ENCODE results near the gene CTNNAL1.
A peak's percentile ranks its signal among the peaks of the same experiment; 100 is the strongest.
"Not testable (repeated sequence)": the region's sequence is repeated elsewhere in the genome, so short reads cannot be mapped to it uniquely, and the experiment has no call there.

CTNNAL1 gene, protein sequence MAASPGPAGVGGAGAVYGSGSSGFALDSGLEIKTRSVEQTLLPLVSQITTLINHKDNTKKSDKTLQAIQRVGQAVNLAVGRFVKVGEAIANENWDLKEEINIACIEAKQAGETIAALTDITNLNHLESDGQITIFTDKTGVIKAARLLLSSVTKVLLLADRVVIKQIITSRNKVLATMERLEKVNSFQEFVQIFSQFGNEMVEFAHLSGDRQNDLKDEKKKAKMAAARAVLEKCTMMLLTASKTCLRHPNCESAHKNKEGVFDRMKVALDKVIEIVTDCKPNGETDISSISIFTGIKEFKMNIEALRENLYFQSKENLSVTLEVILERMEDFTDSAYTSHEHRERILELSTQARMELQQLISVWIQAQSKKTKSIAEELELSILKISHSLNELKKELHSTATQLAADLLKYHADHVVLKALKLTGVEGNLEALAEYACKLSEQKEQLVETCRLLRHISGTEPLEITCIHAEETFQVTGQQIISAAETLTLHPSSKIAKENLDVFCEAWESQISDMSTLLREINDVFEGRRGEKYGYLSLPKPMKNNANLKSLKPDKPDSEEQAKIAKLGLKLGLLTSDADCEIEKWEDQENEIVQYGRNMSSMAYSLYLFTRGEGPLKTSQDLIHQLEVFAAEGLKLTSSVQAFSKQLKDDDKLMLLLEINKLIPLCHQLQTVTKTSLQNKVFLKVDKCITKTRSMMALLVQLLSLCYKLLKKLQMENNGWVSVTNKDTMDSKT
- total RNA-seq: 12.1 to 47.1 (median 29.1) reads per million in 18 experiments

DNA sequence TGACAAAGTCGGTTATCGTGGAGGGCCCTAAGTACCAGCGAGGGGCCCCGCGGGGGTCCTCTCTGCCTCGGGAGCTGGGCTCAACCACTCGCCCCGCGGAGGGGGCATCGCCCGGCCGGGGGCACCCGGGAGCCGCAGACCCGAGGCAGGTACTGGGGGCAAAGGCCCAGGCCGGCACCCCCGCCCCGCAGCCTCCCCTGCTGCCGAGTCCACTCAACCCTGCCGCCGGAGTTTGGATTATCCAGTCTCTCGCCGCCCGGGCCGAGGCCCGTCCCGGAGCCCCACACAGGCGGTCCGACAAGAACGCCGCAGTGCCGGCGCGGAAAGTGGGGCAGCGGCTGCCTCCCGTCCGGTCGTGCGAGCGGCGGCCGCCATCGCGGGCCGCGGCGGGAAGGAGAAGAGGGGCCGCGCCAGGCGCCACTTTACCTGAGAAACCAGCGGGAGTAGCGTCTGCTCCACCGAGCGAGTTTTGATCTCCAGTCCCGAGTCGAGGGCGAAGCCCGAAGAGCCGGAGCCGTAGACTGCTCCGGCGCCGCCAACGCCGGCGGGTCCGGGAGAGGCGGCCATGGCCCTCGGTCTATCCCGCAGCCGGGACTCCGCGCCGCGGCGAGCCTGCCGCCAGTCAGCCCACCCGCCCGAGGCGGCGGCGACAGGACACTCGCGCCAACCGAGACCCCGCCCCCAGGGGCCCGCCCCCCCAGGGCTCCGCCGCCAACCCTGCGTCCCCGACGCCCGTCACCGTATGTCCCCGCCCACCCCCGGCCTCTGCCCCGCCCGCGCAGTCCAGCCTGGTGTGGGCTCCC is at the start of gene CTNNAL1:
CTNNAL1 (minus strand) TSS at position 624 of the 803 bp plus-strand sequence; CDS start at position 567, 57 bp downstream.
- peak; percentile 61 to 74 for DNase-seq

DNA sequence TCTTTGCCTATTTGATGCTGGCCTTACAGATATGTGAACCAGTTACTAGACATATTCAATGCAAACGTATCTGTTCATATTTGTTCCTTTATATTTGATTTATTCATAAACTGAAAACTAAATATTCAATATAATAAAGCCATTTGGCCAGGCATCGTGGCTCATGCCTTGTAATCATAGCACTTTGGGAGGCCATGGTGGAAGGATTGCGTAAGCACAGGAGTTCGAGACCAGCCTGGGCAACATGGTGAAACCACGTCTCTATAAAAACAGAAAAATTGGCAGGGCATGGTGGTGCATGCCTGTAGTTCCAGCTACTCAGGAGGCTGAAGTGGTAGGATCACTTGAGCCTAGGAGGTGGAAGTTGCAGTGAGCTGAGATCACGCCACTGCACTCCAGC is 49.2 kb upstream of the CTNNAL1 start:
- DNase-seq: no peak

DNA sequence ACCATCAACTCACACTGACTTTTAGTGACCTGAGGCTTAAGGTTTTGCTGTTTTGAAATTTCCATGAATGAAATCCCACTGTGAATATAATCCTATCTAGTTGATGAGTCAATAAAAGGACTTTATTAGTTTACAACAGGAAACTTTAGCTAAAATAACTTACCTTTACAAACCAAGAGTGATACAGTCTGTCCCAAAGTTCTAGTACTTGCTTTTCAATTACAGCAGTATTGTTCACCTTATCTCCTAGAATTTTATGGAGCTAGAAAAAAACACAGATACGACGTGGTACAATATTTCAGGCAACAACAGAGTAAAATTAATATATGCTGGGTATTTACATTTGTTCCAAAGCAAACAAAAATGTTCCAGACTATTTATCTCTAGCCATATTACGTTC is 46.9 kb upstream of the CTNNAL1 start:
- DNase-seq: no peak

DNA sequence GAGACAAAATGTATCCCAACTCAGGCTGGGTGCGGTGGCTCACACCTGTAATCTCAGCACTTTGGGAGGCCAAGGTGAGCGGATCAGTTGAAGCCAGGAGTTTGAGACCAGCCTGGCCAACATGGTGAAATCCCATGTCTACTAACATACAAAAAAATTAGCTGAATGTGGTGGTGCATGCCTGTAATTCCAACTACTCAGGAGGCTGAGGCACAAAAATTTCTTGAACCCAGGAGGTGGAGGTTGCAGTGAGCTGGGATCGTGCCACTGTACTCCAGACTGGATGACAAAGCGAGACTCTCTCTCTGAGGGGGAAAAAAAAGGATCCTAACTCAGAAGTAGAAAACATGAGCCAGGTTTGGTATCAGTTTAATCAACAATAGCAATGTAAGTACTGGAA is 39.8 kb upstream of the CTNNAL1 start:
- not testable (repeated sequence) for DNase-seq

DNA sequence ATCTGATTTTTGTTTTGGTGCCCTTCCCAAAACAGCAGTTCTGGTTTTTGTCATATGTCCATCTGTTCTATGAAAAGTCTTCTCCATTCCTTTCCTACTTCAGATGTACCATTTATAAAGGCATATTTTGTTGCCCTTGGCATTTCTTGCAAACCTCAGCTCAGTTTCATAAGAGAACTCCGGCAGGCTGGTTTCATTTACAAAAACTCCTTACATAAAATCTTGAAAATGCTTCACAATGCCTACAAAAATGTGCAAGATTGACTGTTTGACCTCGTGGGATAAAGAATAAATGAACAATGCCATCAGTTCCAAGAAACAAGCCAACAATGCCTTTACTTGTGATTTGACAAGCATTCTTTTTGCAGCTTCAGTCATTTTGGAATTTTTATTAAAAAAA is 39.1 kb upstream of the CTNNAL1 start:
- no peak for DNase-seq

DNA sequence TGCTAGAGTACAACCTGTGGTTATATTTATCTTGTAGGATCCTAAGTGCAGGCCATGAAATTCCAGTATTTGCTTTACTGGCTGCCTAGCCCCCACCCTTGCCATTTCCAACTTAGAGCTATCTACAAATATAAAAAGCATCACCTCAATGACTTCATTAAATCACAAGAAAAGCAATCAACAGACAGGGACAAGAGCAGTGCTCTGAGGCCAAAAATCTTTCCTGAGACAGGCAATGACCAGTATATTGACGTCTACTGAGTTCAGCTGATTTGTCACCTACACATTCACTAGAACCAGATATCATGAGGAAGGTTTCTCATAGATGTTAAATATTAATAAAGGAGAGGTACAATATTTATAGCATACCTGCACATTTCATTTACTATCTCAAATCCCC is 38.4 kb upstream of the CTNNAL1 start:
- DNase-seq: no peak

DNA sequence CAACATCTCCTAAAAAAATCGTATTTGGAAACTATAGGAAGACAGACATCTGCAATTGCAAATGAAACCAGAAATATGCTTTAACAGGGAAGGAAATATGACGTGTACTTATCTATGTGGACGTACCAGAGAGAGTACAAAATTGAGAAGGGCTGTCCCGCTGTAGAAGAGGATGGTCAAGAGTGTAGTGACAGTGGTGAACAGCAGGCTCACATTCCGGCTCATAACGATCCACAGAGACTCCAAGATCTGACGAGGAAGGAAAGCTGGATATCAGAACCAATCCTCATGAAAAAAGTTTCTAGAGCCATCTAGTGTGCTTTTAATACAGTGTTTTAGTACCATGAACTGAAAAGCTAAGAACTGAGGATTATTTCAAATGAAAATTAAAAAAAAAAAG is 37.1 kb upstream of the CTNNAL1 start:
- DNase-seq: no peak

DNA sequence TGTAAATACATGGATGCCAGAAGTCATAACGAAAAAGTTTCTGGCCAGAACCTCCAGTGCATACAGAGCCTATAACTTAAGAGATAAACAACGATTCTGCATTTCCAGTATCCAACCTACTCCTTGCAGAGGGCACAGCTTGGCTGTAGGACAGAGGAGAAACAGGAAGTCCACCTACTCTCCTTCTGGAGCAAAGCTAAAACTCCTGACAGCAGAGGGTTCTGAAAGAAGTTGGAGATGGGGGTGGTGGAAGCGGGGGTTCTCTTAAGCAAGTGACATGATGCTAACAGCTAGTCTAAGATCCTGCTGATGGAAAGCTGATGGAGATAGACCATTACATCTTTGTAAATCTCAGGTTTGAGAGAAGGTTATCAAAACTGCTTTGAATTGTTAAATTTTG is 35.5 kb upstream of the CTNNAL1 start:
- peak; percentile 36 to 65 for DNase-seq

DNA sequence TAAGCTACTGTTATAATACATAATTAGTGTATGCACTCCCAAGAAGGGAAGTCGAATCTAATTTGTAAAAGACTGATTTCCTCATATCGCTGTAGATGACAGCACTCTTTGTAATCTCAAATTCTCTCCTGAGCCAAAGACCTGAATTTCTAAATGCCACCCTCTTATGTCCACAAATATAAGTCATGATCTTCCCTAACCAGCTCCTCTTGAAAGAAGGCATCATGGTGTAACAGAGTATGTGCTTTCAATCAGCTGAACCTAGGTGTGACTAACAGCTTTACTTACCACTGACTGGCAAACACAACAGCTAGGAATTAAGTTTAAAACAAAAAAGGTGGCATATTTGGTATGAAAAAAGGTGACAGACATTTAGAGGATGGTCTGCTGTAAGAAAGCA is 34.0 kb upstream of the CTNNAL1 start:
- DNase-seq: peak in 1 of 2 donors; percentile 6

DNA sequence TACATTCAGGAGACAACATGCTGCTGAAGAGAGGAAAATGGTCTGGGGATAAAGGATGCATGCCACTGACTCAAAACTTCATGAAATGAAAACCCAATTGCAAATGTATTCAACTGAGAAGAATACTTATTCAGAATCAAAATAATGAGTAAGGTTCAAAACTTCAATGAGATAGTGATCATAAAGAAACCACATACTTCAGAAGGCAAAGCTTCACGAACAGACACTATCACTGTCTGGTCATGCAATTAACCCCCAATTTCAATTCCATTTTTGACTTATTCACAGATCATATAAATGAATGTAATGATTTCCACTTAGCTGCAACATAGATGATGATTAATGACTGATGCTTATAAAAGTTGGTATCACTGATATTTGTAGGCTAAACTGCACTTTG is 33.0 kb upstream of the CTNNAL1 start:
- DNase-seq: no peak

DNA sequence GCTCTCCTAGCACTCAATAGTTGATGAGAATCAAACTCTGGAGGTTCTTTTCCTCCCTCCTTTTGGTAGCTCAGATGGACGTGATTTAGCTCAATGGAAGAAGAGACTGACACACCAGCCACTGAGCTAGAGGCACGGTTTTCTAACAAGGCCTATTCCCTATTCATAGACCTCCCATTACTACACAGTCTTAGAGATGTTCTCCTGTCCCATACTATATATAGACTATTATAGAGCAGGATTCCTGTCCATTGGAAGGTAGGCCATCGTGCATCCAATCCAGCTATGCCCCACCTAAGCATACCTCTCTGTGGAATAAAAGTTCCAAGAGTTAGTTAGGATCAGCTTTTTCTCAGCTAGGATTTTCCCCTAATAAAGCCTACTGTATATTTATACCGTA is 30.3 kb upstream of the CTNNAL1 start:
- DNase-seq: no peak

DNA sequence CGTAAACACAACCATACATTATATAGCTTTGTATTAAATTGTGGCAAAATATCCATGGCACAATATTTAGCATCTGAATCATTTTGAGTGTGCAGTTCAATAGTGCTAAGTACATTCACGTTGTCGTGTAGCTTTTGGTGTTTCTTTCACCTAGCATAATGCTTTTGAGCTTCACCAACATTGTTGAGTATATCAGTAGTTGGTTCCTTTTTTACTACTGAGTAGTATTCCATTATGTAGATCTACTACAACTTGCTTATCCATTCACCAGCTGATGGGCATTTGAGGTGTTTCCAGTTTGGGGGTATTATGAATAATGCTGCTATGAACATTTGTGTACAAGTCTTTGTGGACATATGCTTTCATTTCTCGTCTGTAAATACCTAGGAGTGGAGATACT is 27.3 kb upstream of the CTNNAL1 start:
- no peak for DNase-seq

DNA sequence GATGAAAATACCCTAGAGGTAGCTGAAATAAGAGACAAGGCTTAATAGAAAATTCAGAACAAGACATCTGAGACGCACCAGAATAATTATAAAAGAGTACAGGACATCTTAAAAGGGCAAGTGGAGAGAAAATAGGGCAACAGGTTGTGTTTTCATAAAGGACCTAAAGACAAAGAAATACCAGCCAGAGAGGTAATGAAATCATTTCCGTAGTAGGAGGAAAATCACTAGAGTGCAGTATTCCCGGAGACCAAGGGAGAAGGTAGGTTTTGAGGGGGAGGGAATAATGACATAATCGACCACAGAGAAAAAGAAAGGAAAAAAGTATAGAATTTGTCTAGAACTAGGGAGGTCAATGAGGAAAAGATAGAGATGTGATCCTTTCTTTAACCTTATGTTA is 26.2 kb upstream of the CTNNAL1 start:
- DNase-seq: no peak

DNA sequence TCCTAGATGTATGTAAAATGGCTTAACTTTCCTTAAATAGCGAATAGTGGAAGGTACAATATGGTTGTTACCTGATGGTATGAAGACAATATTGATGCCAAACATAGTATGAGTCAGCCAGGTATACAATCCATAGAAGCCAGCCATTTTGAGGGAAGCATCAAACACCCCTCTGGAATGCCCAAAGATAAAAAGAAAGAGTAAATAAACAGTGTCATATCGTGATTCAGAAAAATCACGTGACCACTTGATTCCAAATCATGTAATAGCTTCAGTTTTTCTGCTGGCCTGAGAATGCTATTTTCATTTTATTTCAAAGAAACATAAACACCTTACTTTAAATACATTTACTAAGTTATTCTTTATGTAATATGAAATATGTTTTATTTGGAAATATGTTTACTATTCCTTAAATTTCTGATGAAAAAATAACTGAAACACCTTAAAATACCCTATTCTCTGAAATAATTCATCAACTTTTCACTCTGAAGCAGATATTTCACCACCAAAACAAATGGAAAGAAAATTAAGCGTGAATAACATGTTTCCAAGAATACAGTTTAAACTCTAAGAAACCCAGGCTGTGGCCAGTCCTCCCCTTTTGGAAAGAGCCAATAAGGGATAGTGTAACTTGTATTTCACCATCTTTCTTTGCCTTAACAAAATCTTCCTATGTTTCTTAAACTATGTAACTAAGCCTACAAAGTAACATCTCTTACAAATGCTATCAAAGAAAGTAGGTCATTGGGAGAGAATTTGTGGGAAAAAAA is 24.8 kb upstream of the CTNNAL1 start:
- DNase-seq: no peak

DNA sequence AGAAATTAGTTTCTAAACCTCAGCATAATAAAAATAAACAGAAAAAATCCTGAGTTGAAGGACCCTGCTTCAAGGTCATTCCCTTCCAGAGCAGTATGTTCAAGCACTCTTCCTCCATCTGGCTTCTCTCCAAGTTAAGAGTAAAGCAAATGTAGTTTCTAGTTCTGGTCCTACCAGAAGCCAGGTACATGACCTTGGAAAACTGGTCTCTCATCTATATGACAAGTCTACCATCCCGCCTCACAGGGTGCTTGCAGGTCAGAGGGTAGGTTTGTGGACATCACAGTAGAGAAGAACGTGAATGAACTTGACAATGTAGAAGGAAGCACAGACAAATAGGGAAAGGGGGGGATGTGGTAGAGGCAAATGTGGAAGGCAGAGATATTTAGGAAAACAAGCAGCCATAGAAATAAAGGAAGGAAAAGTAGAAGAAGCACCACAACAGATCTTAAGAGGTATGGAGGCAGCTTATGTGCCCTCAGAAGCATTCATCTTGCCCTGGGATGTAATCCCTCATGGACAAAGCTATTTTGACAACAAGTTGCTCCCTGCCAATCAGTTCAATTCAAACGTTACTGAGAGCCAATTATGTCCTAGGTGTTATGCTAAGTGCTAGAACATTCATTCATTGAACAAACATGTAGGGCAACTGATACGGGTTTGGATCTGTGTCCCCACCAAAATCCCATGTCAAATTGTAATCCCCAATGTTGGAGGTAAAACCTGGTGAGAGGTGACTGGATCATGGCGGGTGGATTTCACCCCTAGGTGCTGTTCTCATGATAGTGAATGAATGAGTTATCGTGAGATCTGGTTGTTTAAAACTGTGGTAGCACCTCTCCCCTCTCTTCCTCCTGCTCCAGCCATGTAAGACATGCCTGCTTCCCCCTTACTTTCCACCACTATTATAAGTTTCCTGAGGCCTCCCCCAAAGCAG is 23.7 kb upstream of the CTNNAL1 start:
- no peak for DNase-seq

DNA sequence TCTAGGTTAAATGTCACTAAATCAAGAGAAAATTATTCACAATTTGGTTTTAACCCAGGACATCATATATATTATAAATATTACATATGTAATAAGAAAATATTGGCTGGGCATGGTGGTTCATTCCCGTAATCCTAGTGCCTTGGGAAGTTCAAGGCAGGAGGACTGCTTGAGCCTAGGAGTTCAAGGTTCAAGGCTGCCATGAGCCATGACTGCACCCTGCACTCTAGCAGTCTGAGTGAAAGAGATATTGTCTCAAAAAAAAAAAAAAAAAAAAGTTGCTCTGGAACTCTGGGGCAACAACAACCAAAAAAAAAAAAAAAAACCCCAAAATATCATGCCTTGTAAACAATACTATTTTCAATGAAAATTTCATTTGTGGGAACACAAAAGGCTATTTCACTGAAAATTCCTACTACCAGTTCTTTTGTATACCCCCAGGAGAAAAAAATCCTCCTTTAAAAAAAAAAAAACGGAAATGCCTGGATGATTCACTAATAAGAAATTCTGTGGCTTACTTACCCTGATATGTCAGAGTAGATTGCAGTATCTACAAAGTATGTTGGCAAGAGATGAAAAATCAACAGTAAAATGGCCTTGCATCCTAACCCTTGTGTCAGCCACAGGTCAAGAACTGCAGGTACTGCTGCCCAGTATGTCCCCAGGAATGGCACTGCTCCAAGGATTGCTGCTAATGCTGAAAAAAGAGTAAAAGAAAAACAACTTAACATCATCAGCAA is 22.6 kb upstream of the CTNNAL1 start:
- no peak for DNase-seq

DNA sequence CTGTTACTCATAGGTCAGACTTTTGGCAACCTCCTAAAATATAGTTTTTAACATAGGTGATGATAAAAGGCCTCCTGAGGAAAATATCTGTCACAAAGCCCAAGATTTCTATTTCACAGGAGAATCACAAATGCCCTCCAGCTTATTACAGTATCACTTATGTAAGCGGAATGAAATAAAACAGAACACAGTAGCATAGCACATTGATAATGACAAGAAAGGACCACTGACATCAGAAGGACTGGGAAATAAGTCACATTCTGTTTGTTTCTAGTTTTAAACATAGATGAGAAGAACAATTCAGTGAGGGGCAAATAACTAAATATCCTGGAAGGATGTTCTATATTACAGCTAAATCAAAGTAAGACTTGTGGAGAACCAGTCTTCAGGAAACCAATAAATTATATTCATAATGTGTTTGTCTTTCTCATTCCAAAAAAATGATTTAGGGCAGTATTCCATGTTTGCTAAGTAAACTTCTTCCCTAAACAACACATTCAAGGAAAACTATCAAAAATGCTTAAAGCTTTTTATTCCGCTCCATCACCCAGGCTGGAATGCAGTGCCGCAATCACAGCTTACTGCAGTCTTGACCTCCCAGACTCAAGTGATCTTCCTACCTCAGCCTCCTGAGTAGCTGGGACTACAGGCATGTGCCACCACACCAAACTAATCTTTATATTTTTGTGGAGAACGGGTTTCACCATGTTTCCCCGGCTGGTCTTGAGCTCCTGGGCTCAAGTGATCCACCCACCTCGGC is 20.8 kb upstream of the CTNNAL1 start:
- no peak for DNase-seq

DNA sequence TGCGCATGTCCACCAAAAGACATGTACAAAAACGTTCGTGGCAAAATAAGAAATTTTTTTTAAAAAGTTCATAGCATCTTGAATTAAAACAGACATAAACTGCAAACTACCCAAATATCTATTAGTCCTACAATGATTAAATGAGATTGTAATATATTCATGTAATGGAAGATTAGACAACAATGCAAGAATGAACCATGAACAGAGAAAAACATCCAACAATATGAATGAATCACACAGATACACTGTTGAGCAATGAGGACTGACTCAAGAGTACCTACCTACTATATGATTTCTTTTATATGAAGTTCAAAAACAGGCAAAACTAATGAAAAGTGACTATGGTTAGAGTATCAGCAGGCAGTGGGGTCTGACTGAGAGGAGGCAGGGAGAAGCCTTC is 17.9 kb upstream of the CTNNAL1 start:
- no peak for DNase-seq

DNA sequence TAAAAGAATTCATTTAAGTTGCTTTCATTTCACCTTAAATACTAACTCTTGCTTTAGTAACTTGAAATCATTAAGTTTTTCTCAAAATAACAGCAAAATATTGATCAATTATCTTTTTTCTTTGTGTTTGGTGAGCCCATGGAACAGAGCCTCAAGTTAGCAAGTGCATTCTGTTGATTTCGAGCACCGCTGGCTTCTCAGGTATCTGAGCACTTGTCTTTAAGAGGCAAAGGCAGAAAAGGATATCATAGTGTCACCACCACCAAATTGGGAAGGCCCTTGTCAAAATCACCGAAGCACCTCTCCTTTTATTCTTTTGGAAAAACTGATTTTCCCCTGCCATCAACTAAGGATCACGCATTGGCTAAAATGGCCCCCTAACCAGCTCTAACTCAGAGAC is 17.1 kb upstream of the CTNNAL1 start:
- no peak for DNase-seq

DNA sequence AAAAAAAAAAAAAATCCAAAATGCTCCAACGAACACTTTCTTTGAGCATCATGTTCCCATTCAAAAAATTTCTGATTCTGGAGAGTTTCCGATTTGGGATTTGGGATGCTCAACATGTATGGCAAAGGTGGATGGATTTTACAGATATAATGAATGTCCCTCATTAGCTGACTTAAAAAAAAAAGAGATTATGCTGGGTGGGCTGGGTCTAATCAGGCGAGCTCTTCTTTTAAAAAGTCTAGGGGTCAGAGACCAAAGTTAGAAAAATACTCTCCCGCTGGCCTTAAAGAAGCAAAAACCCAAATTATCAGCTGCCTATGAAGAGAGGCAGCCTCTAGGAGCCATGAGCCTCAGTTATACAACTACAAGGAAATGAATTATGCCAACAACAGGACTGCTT is 15.2 kb upstream of the CTNNAL1 start:
- DNase-seq: no peak
